RWPE2 (cell line): Measurements from ENCODE around the gene MTUS2.

Source experiments
- ATAC-seq: fragments of 200-7000 bp; cut with Tn5 transposase; 3 replicates; pipeline ENCODE4 v1.9.1; 2021; ENCODE audit warnings: low read depth
- DNase-seq: peaks from one replicate; pipeline ENCODE4 v3.0.0-alpha.2; 2020; ENCODE audit warnings: low spot score
- H3K27ac ChIP-seq: fragments of 450-650 bp; 2 replicates; pipeline ENCODE4 v1.5.1; 2017; ENCODE audit warnings: mild to moderate bottlenecking; ENCODE audit not compliant: poor library complexity, severe bottlenecking
- H3K27me3 ChIP-seq: fragments of 250-450 bp; sonication (Bioruptor Pico); 2 replicates; pipeline ENCODE4 v1.5.1; 2021; ENCODE audit warnings: mild to moderate bottlenecking, moderate library complexity; ENCODE audit not compliant: insufficient read depth, poor library complexity, severe bottlenecking
- H3K36me3 ChIP-seq: fragments of 250-450 bp; sonication (Bioruptor Pico); 2 replicates; pipeline ENCODE4 v1.5.1; 2020; ENCODE audit warnings: low read depth, mild to moderate bottlenecking, moderate library complexity
- H3K4me1 ChIP-seq: fragments of 250-450 bp; sonication (Bioruptor Pico); 2 replicates; pipeline ENCODE4 v1.5.1; 2021; ENCODE audit warnings: mild to moderate bottlenecking, moderate library complexity; ENCODE audit not compliant: insufficient read depth, poor library complexity, severe bottlenecking
- H3K4me3 ChIP-seq: fragments of 250-450 bp; sonication (Bioruptor Pico); 2 replicates; pipeline ENCODE4 v1.5.1; 2021; ENCODE audit warnings: mild to moderate bottlenecking, moderate library complexity; ENCODE audit not compliant: severe bottlenecking
- H3K9me3 ChIP-seq: fragments of 250-450 bp; sonication (Bioruptor Pico); 2 replicates; pipeline ENCODE4 v1.5.1; 2021; ENCODE audit warnings: mild to moderate bottlenecking, moderate library complexity; ENCODE audit not compliant: severe bottlenecking
- CTCF ChIP-seq: fragments of 450-650 bp; IDR thresholded peaks from one replicate; pipeline ENCODE4 v1.5.1; 2017; ENCODE audit warnings: mild to moderate bottlenecking, moderate library complexity; ENCODE audit not compliant: poor library complexity, severe bottlenecking

MTUS2 gene

DNA sequence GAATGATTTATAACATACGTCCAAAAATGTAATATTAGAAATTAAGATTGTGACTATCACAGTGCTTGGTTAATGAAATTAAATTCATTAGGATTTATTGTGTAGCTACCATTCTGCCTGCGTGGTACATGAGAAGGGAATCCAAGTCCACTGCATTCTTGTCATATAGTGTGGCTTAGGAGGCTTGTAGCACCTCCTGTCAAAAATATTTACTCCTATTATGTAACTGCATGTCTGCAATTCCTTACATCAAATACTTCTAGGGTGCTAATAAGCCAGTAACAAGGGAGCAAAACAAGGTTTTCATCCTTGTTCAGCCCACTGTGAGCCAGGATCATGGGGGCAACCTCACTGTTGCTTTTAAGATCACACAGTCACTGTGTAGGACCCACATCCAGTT, 576.3 kb downstream of the MTUS2 start:
- Histone ChIP-seq H3K9me3 (no peaks in the 10 kb centered on the region), H3K27ac (no peak overlapping the region), H3K27me3 (peaks cover 9% of the 10 kb centered on the region), H3K4me1 (no peaks in the 10 kb centered on the region), H3K36me3 (no peaks in the 10 kb centered on the region), H3K4me3 (no peak overlapping the region)
- TF ChIP-seq CTCF = no peak
- no peak for ATAC-seq
- no peak for DNase-seq

DNA sequence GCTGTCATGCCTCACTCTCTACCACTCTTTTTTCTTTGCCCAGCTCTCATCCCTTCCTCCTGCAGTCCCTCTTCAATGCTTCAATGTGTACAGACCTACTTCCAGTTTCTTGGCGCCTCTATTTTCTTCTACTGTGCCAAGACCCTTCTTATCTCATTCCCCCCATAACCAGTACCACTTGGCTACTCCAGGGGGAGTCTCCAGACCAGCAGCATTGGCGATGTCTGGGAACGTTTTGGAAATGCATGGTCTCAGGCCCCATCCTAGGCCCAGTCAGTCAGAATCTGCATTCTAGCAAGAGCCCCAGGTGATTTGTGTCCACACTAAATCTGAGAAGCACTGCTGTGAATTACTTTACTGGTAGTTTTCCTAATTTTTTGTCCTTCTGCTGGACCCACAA, 577.1 kb downstream of the MTUS2 start:
- Histone ChIP-seq H3K4me3 (no peak overlapping the region), H3K36me3 (no peaks in the 10 kb centered on the region), H3K4me1 (no peaks in the 10 kb centered on the region), H3K27ac (no peak overlapping the region), H3K27me3 (peaks cover 7% of the 10 kb centered on the region), H3K9me3 (no peaks in the 10 kb centered on the region)
- TF ChIP-seq CTCF = no peak
- ATAC-seq (no peak), DNase-seq (no peak)

- no peak for TF ChIP-seq CTCF
- no peak overlapping the region for H3K27ac ChIP-seq
- H3K4me3 ChIP-seq = no peak overlapping the region
- no peaks in the 10 kb centered on the region for H3K36me3 ChIP-seq
- no peaks in the 10 kb centered on the region for H3K4me1 ChIP-seq
- H3K27me3 ChIP-seq = no peaks in the 10 kb centered on the region
- no peaks in the 10 kb centered on the region for H3K9me3 ChIP-seq
- ATAC-seq (no peak), DNase-seq (no peak)
Observed at GRCh38 chr13:29402166-29402636, 582.1 kb downstream of the MTUS2 start.

GRCh38 chr13:29405401-29405800, 585.3 kb downstream of the MTUS2 start:
- no peak overlapping the region for H3K27ac ChIP-seq
- ATAC-seq = no peak
- no peak for DNase-seq
- no peaks in the 10 kb centered on the region for H3K36me3 ChIP-seq
- no peak overlapping the region for H3K4me3 ChIP-seq
- H3K27me3 ChIP-seq = no peaks in the 10 kb centered on the region
- no peaks in the 10 kb centered on the region for H3K4me1 ChIP-seq
- no peaks in the 10 kb centered on the region for H3K9me3 ChIP-seq
- TF ChIP-seq CTCF = no peak

DNA sequence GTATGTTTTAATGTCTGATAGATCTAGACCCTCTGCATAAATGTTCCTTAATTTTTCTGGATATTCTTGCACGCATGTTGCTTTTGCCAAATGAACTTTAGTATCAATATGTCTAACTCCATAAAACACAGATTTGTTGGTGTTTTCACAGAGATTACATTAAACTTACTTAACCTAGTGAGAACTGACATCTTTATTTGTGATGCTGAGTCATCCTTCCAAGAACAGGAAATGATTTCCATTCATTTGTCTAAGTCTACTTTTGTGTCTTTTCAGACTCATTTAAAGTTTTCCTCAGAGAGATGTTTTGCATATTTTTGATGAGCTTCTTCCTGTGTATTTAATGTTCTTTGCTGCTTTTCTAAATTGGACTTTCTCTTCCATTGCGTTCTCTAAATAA, 591.3 kb downstream of the MTUS2 start:
- no peaks in the 10 kb centered on the region for H3K27me3 ChIP-seq
- ATAC-seq = no peak
- no peak for DNase-seq

More for the DNA sequence above, 591.3 kb downstream of the MTUS2 start:
- H3K9me3 ChIP-seq = no peaks in the 10 kb centered on the region
- no peak overlapping the region for H3K27ac ChIP-seq
- no peaks in the 10 kb centered on the region for H3K4me1 ChIP-seq
- no peaks in the 10 kb centered on the region for H3K36me3 ChIP-seq
- no peak for TF ChIP-seq CTCF
- H3K4me3 ChIP-seq = no peak overlapping the region
